Esophagus (tissue), 2 donors: Measurements from ENCODE around the gene ANP32A. TPM values are rescaled to one million over a fixed set of nuclear protein-coding genes. Genes with fewer than 3 reads are reported as not detected.
A peak's percentile ranks its signal among the peaks of the same experiment; 100 is the strongest.

Experiments
- H3K27ac ChIP-seq, 2 donors: one replicate each; pipeline ENCODE4 v1.5.1; 2013; ENCODE audit warnings: low read depth in 2 of 2, mild to moderate bottlenecking in 2 of 2, inconsistent platforms in 1 of 2, low read length in 1 of 2, moderate library complexity in 1 of 2
- H3K27me3 ChIP-seq, 2 donors: one replicate each; pipeline ENCODE4 v1.6.1; 2013; ENCODE audit warnings: low read length in 2 of 2, control low read depth in 1 of 2, mild to moderate bottlenecking in 1 of 2; ENCODE audit not compliant: insufficient read depth in 2 of 2, control insufficient read depth in 1 of 2
- H3K36me3 ChIP-seq, 2 donors: one replicate each; pipeline ENCODE4 v1.6.1; 2013; ENCODE audit warnings: low read length in 1 of 2; ENCODE audit not compliant: control insufficient read depth in 2 of 2, insufficient read depth in 2 of 2
- H3K4me1 ChIP-seq, 2 donors: one replicate each; pipeline ENCODE4 v1.6.1; 2013; ENCODE audit warnings: low read length in 1 of 2; ENCODE audit not compliant: control insufficient read depth in 2 of 2, insufficient read depth in 2 of 2
- H3K4me3 ChIP-seq, 2 donors: one replicate each; pipeline ENCODE4 v1.5.1; 2013; ENCODE audit warnings: low read length in 2 of 2, mild to moderate bottlenecking in 2 of 2, low read depth in 1 of 2, moderate library complexity in 1 of 2
- H3K9me3 ChIP-seq, 2 donors: one replicate each; pipeline ENCODE4 v1.6.1; 2013; ENCODE audit warnings: mild to moderate bottlenecking in 2 of 2, low read depth in 1 of 2, low read length in 1 of 2, moderate library complexity in 1 of 2; ENCODE audit not compliant: control insufficient read depth in 2 of 2, insufficient read depth in 1 of 2
- WGBS, 2 donors: extraction: QIAGEN DNeasy Blood & Tissue Kit; methylation state at CpG; one replicate each; pipeline ENCODE4 v1.1.7; 2013; 5-methylcytosine and 5-hydroxymethylcytosine counted together
- polyA plus RNA-seq, 2 donors: library from polyadenylated mRNA; stranded (reverse); fragments of 200-250 nt; gene quantifications; one replicate each; pipeline ENCODE4 v1.2.3, GENCODE V29; 2013
- donor health status: healthy with polysubstance abuse.
- donor health status: Bipolar disorder and iron deficiency.

The ANP32A gene
- polyA plus RNA-seq, 2 donors, result 45.5 to 51.7 TPM

- Histone ChIP-seq H3K9me3 (no peaks in the 10 kb centered on the region), H3K27me3 (no peaks in the 10 kb centered on the region), H3K4me3 (no peak overlapping the region), H3K36me3 (peaks cover 0 to 2% of the 10 kb centered on the region in 2 donors), H3K4me1 (peaks cover 6 to 11% of the 10 kb centered on the region in 2 donors), H3K27ac (no peak overlapping the region)
- WGBS, 2 donors, result 48 to 65% methylated on average over 4 of the region's 4 CpGs
Observed at GRCh38 chr15:68815598-68815997, 5.1 kb downstream of the ANP32A start.

- 83 to 89% methylated on average over 6 of the region's 6 CpGs for WGBS, 2 donors
- no peaks in the 10 kb centered on the region for H3K9me3 ChIP-seq
- peaks cover 6 to 11% of the 10 kb centered on the region in 2 donors for H3K4me1 ChIP-seq
- peaks cover 0 to 2% of the 10 kb centered on the region in 2 donors for H3K36me3 ChIP-seq
- H3K4me3 ChIP-seq, result no peak overlapping the region
- H3K27me3 ChIP-seq, result no peaks in the 10 kb centered on the region
- no peak overlapping the region for H3K27ac ChIP-seq
Observed at GRCh38 chr15:68814596-68814995, 6.1 kb downstream of the ANP32A start.

- Histone ChIP-seq H3K9me3 (no peaks in the 10 kb centered on the region), H3K36me3 (peaks cover 0 to 2% of the 10 kb centered on the region in 2 donors), H3K4me3 (no peak overlapping the region), H3K27me3 (no peaks in the 10 kb centered on the region), H3K4me1 (peaks cover 6 to 11% of the 10 kb centered on the region in 2 donors), H3K27ac (peak overlapping the region in 1 of 2 donors; percentile 5)
- WGBS, 2 donors, result 27 to 37% methylated on average over 4 of the region's 4 CpGs
Observed at GRCh38 chr15:68812597-68813431, 7.9 kb downstream of the ANP32A start.

- peaks cover 0 to 2% of the 10 kb centered on the region in 2 donors for H3K36me3 ChIP-seq
- no peak overlapping the region for H3K4me3 ChIP-seq
- no peak overlapping the region for H3K27ac ChIP-seq
- H3K4me1 ChIP-seq, result peaks cover 11 to 14% of the 10 kb centered on the region in 2 donors
- 88 to 92% methylated on average over 8 of the region's 8 CpGs for WGBS, 2 donors
- no peaks in the 10 kb centered on the region for H3K9me3 ChIP-seq
- H3K27me3 ChIP-seq, result no peaks in the 10 kb centered on the region
Observed at GRCh38 chr15:68812069-68812468, 8.6 kb downstream of the ANP32A start.

GRCh38 chr15:68809517-68809916 is 11.2 kb downstream of the ANP32A start:
- Histone ChIP-seq H3K4me1 (peaks cover 14 to 17% of the 10 kb centered on the region in 2 donors), H3K4me3 (no peak overlapping the region), H3K27me3 (no peaks in the 10 kb centered on the region), H3K36me3 (no peaks in the 10 kb centered on the region), H3K27ac (no peak overlapping the region), H3K9me3 (no peaks in the 10 kb centered on the region)
- WGBS, 2 donors, result 86 to 88% methylated on average over 9 of the region's 9 CpGs

GRCh38 chr15:68808770-68809169 is 11.9 kb downstream of the ANP32A start:
- peaks cover 14 to 17% of the 10 kb centered on the region in 2 donors for H3K4me1 ChIP-seq

GRCh38 chr15:68808091-68808490 is 12.6 kb downstream of the ANP32A start:
- Histone ChIP-seq H3K4me3 (no peak overlapping the region), H3K27me3 (no peaks in the 10 kb centered on the region), H3K9me3 (no peaks in the 10 kb centered on the region), H3K27ac (no peak overlapping the region), H3K36me3 (no peaks in the 10 kb centered on the region), H3K4me1 (peaks cover 14 to 16% of the 10 kb centered on the region in 2 donors)
- 25 to 36% methylated on average over 2 of the region's 2 CpGs for WGBS, 2 donors

More at GRCh38 chr15:68808770-68809169, 11.9 kb downstream of the ANP32A start:
- no peak overlapping the region for H3K4me3 ChIP-seq
- H3K27ac ChIP-seq, result no peak overlapping the region
- no peaks in the 10 kb centered on the region for H3K27me3 ChIP-seq
- H3K36me3 ChIP-seq, result no peaks in the 10 kb centered on the region
- WGBS, 2 donors, result 58 to 61% methylated on average over 5 of the region's 5 CpGs
- H3K9me3 ChIP-seq, result no peaks in the 10 kb centered on the region

GRCh38 chr15:68807249-68807648 is 13.4 kb downstream of the ANP32A start:
- Histone ChIP-seq H3K27ac (no peak overlapping the region), H3K27me3 (no peaks in the 10 kb centered on the region), H3K4me3 (no peak overlapping the region), H3K9me3 (no peaks in the 10 kb centered on the region), H3K4me1 (peaks cover 13 to 14% of the 10 kb centered on the region in 2 donors), H3K36me3 (no peaks in the 10 kb centered on the region)
- 51 to 67% methylated on average over 10 to 11 of the region's 11 CpGs for WGBS, 2 donors

- H3K27ac ChIP-seq, result no peak overlapping the region
- no peaks in the 10 kb centered on the region for H3K36me3 ChIP-seq
- H3K9me3 ChIP-seq, result no peaks in the 10 kb centered on the region
- H3K4me3 ChIP-seq, result no peak overlapping the region
- H3K4me1 ChIP-seq, result peaks cover 11 to 13% of the 10 kb centered on the region in 2 donors
- WGBS, 2 donors, result 75% methylated on average over 9 of the region's 9 CpGs
- H3K27me3 ChIP-seq, result no peaks in the 10 kb centered on the region
Observed at GRCh38 chr15:68806220-68807060, 14.3 kb downstream of the ANP32A start.
